Gastrocnemius medialis (tissue), 4 donors: Measurements from ENCODE around the gene BRWD1.

Experiments used
- POLR2A ChIP-seq, 2 donors: fragments of 450-650 bp; IDR thresholded peaks; one replicate each; pipeline ENCODE4 v1.6.1; 2017; ENCODE audit warnings: antibody characterized with exemption in 2 of 2, mild to moderate bottlenecking in 2 of 2, moderate library complexity in 2 of 2
- TF ChIP-seq, protein P1 (sequence below), 5 experiments: fragments of 450-650 bp in 3 of 5; fragments of 200-600 bp in 2 of 5; sonication (generic) in 2 of 5; IDR thresholded peaks in 4 of 5; conservative IDR thresholded peaks in 1 of 5; 1 replicate in 4 of 5; 2 replicates in 1 of 5; pipeline ENCODE4 v1.5.1; 2016 to 2019; ENCODE audit warnings: antibody characterized with exemption in 5 of 5, mild to moderate bottlenecking in 3 of 5, moderate library complexity in 3 of 5

DNA sequence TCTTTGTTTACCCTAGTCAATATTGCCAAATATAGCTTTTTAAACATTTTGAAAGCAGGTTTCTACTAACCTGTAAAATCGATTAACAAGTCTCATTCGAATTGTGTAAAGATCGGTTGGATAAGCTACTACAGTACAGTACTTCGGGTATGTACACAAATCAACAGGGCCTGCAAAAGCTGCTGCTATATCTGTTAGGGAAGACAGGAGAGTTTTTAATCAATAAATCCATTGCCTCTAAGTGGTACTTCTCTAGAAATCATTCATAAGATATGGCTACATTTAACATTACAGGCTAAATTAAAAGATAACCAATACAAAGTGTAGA is 95.4 kb downstream of the BRWD1 start:
- TF ChIP-seq, protein P1, sequence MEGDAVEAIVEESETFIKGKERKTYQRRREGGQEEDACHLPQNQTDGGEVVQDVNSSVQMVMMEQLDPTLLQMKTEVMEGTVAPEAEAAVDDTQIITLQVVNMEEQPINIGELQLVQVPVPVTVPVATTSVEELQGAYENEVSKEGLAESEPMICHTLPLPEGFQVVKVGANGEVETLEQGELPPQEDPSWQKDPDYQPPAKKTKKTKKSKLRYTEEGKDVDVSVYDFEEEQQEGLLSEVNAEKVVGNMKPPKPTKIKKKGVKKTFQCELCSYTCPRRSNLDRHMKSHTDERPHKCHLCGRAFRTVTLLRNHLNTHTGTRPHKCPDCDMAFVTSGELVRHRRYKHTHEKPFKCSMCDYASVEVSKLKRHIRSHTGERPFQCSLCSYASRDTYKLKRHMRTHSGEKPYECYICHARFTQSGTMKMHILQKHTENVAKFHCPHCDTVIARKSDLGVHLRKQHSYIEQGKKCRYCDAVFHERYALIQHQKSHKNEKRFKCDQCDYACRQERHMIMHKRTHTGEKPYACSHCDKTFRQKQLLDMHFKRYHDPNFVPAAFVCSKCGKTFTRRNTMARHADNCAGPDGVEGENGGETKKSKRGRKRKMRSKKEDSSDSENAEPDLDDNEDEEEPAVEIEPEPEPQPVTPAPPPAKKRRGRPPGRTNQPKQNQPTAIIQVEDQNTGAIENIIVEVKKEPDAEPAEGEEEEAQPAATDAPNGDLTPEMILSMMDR (IDR thresholded peaks at IDR 0.05 in 4 of 5, conservative IDR thresholded peaks at IDR 0.05 in 1 of 5) = no peak
- TF ChIP-seq POLR2A (IDR thresholded peaks at IDR 0.05) = no peak
